ENCODE results near the gene CNTN4.

DNA sequence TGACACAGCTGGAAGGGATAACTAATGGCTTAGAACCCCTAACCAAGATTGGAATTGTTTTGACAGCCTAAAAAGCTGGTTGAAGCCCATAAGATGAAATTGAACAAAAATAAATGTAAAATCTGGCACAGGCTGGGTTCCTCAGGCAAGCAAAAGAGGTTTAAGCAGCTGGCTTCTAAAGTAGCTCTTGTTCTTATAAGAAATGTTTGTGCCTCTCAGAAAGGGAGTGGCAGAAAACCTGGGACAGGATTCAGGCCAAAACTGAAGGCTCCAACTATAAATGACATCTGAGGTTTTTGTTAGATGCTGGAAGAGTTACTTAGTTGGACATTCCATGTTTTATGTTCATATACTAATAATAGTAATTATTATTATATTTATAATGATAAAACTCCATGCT lies 378.3 kb downstream of the CNTN4 start:
- TF ChIP-seq POLR2A (IDR thresholded peaks at IDR 0.05) (no peak), POLR2AphosphoS5 (IDR thresholded peaks at IDR 0.05) (no peak)
- TF ChIP-seq, protein P1, sequence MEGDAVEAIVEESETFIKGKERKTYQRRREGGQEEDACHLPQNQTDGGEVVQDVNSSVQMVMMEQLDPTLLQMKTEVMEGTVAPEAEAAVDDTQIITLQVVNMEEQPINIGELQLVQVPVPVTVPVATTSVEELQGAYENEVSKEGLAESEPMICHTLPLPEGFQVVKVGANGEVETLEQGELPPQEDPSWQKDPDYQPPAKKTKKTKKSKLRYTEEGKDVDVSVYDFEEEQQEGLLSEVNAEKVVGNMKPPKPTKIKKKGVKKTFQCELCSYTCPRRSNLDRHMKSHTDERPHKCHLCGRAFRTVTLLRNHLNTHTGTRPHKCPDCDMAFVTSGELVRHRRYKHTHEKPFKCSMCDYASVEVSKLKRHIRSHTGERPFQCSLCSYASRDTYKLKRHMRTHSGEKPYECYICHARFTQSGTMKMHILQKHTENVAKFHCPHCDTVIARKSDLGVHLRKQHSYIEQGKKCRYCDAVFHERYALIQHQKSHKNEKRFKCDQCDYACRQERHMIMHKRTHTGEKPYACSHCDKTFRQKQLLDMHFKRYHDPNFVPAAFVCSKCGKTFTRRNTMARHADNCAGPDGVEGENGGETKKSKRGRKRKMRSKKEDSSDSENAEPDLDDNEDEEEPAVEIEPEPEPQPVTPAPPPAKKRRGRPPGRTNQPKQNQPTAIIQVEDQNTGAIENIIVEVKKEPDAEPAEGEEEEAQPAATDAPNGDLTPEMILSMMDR (IDR thresholded peaks at IDR 0.05): no peak

All from gastroesophageal sphincter (tissue), 3 donors.